HEK293 (cell line): ENCODE measurements around the gene SLC17A9.

ENCODE experiments used
- CTCF ChIP-seq: fragments of 450-650 bp; formaldehyde crosslinking; IDR thresholded peaks from 2 replicates; pipeline ENCODE4 v1.5.1; 2016; ENCODE audit warnings: missing biosample characterization, missing genetic modification characterization
- GLIS2 ChIP-seq: fragments of 450-650 bp; formaldehyde crosslinking; IDR thresholded peaks from 2 replicates; pipeline ENCODE4 v1.5.1; 2016; ENCODE audit warnings: missing biosample characterization, missing genetic modification characterization
- REST ChIP-seq: fragments of 450-650 bp; formaldehyde crosslinking; IDR thresholded peaks from 2 replicates; pipeline ENCODE4 v1.5.1; 2016; ENCODE audit warnings: missing biosample characterization, missing genetic modification characterization
- ZNF155 ChIP-seq: fragments of 450-650 bp; formaldehyde crosslinking; IDR thresholded peaks from 2 replicates; pipeline ENCODE4 v1.5.1; 2016; ENCODE audit warnings: missing biosample characterization, missing genetic modification characterization
- ZNF580 ChIP-seq: fragments of 450-650 bp; formaldehyde crosslinking; IDR thresholded peaks from 2 replicates; pipeline ENCODE4 v1.5.1; 2016; ENCODE audit warnings: missing biosample characterization, missing genetic modification characterization

GRCh38 chr20:62965363-62965771, 12.9 kb downstream of the SLC17A9 start:
- no peak for TF ChIP-seq GLIS2 (tag by site-specific recombination)
- TF ChIP-seq ZNF580 (tag by site-specific recombination) = no peak
- TF ChIP-seq REST (tag by site-specific recombination) = no peak
- peak; percentile 18; the same call in 1 of the 2 replicates for TF ChIP-seq CTCF
- no peak for TF ChIP-seq ZNF155 (tag by site-specific recombination)
